SU-DHL-6 (cell line): ENCODE measurements around the gene AVPR2.

Experiments
- CTCF ChIP-seq: fragments of 200-600 bp; sonication (generic); IDR thresholded peaks from one replicate; pipeline ENCODE4 v1.5.1; 2017; ENCODE audit warnings: antibody characterized with exemption, mild to moderate bottlenecking, low read length, moderate library complexity; ENCODE audit not compliant: insufficient read depth, poor library complexity, severe bottlenecking
- EZH2phosphoT487 ChIP-seq: fragments of 200-600 bp; sonication (generic), shearing (Covaris generic); conservative IDR thresholded peaks from 2 replicates; pipeline ENCODE4 v1.6.1; 2018; ENCODE audit warnings: mild to moderate bottlenecking, antibody characterized with exemption, low read length, moderate library complexity, mixed read lengths

GRCh38 chrX:153871451-153871850 is 33.0 kb upstream of the AVPR2 start:
- TF ChIP-seq CTCF: no peak
- TF ChIP-seq EZH2phosphoT487: no peak
